Thyroid gland (tissue), 4 donors: ENCODE results near the gene PLD3. TPM values are rescaled to one million over a fixed set of nuclear protein-coding genes. Genes with fewer than 3 reads are reported as not detected.

ENCODE experiments used
- DNase-seq, 2 donors: peaks; one replicate each; pipeline ENCODE4 v3.0.0-alpha.2; 2019
- H3K27ac ChIP-seq, 3 donors: fragments of 200-600 bp; sonication (generic); 1 replicate in 2 of 3; 2 replicates in 1 of 3; pipeline ENCODE4 v1.5.1; 2016 to 2019; ENCODE audit warnings: mild to moderate bottlenecking in 1 of 3, moderate library complexity in 1 of 3
- H3K27me3 ChIP-seq: fragments of 200-600 bp; sonication (generic); one replicate; pipeline ENCODE4 v1.5.1; 2019
- H3K36me3 ChIP-seq, 2 donors: fragments of 200-600 bp; sonication (generic); one replicate each; pipeline ENCODE4 v1.5.1; 2016 to 2019
- H3K4me1 ChIP-seq, 2 donors: fragments of 200-600 bp; sonication (generic); one replicate each; pipeline ENCODE4 v1.5.1; 2017 to 2019
- H3K4me3 ChIP-seq, 3 donors: fragments of 200-600 bp; sonication (generic); replicated peaks in 1 of 3; 1 replicate in 2 of 3; 2 replicates in 1 of 3; pipeline ENCODE4 v1.5.1; 2016; ENCODE audit warnings: mild to moderate bottlenecking in 1 of 3
- H3K9me3 ChIP-seq: fragments of 200-600 bp; sonication (generic); one replicate; pipeline ENCODE4 v1.5.1; 2017
- CTCF ChIP-seq, 6 experiments: fragments of 200-600 bp in 3 of 6; fragments of 450-650 bp in 3 of 6; sonication (generic) in 3 of 6; IDR thresholded peaks; one replicate each; pipeline ENCODE4 v1.5.1; 2016 to 2019; ENCODE audit warnings: antibody characterized with exemption in 6 of 6, mild to moderate bottlenecking in 2 of 6, inconsistent platforms in 1 of 6, moderate library complexity in 1 of 6
- POLR2A ChIP-seq, 2 donors: fragments of 450-650 bp; IDR thresholded peaks; one replicate each; pipeline ENCODE4 v1.6.1; 2017; ENCODE audit warnings: antibody characterized with exemption in 2 of 2, mild to moderate bottlenecking in 2 of 2, moderate library complexity in 1 of 2
- WGBS, 2 donors: methylation state at CpG; one replicate each; pipeline ENCODE4 v1.1.5; 2017; 5-methylcytosine and 5-hydroxymethylcytosine counted together
- intact Hi-C: fragments of 100-400 bp; cut with DNase I; formaldehyde crosslinking; loops from one replicate; pipeline ENCODE4 v1.15.1; 2023
- total RNA-seq, 4 donors: library from RNA; depleted of rRNA; stranded (reverse); fragments of >200 nt; gene quantifications; one replicate each; pipeline ENCODE4 v1.2.3, GENCODE V29; 2016

Gene PLD3
- total RNA-seq, 4 donors from 2014 or later: 151 to 258 (median 244) TPM

GRCh38 chr19:40342644-40343311, 5.7 kb upstream of the PLD3 start:
- Histone ChIP-seq H3K27ac (no peak overlapping the region), H3K27me3 (no peaks in the 10 kb centered on the region), H3K9me3 (no peaks in the 10 kb centered on the region), H3K4me1 (peaks cover 8 to 9% of the 10 kb centered on the region in 2 donors), H3K36me3 (no peaks in the 10 kb centered on the region), H3K4me3 (no peak overlapping the region)
- DNase-seq: no peak
- WGBS, 2 donors: 85% methylated on average over 11 of the region's 11 CpGs
- TF ChIP-seq CTCF (IDR thresholded peaks at IDR 0.05) (no peak), POLR2A (IDR thresholded peaks at IDR 0.05) (no peak)
- intact Hi-C loops: loop anchor here (10.0 kb wide), 1 partner anchor 102 kb away; the partner anchor contains the start of gene SERTAD3

- Histone ChIP-seq H3K9me3 (no peaks in the 10 kb centered on the region), H3K27me3 (no peaks in the 10 kb centered on the region), H3K27ac (no peak overlapping the region), H3K4me1 (peaks cover 9 to 13% of the 10 kb centered on the region in 2 donors), H3K36me3 (no peaks in the 10 kb centered on the region), H3K4me3 (no peak overlapping the region)
- DNase-seq: no peak
- intact Hi-C loops: loop anchor here (10.0 kb wide), 1 partner anchor 100 kb away; the partner anchor contains the start of gene SERTAD3
- 84 to 86% methylated on average over 7 of the region's 7 CpGs for WGBS, 2 donors
- TF ChIP-seq CTCF (IDR thresholded peaks at IDR 0.05) (no peak), POLR2A (IDR thresholded peaks at IDR 0.05) (no peak)
Measured at GRCh38 chr19:40344422-40344821, 4.1 kb upstream of the PLD3 start.

DNA sequence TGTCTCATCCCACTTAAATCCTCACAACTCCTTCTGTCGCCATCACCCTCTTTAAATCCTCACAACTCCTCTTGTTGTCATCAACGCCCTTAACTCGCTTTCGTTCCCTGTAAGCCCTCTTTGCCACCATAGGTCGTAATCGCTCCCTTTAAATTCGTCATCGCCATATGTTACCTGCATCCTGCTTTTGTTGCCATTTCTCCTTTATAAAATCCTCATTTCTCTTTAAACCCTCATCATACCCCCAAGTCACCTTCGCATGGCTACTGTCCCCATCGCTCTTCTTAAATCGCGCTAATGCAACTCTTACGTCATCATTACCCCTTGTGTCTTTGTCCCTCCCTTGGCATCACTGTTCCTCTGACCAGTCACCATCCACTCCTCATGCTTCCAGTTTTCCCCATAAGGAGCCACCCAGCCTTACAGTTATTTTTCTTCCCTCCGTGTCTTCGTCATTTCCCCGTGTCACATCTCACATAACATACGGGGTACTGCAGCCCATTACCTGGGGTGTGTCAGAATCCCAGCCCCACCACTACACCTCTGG, 539 bp downstream of the PLD3 start:
- DNase-seq: no peak
- Histone ChIP-seq H3K9me3 (no peaks in the 10 kb centered on the region), H3K4me3 (peak overlapping the region; percentile 4 to 80 (median 47)), H3K36me3 (no peaks in the 10 kb centered on the region), H3K4me1 (peaks cover 9 to 17% of the 10 kb centered on the region in 2 donors), H3K27me3 (no peaks in the 10 kb centered on the region), H3K27ac (peak overlapping the region; percentile 32 to 70 (median 38))
- WGBS, 2 donors: 23 to 24% methylated on average over 17 of the region's 17 CpGs
- intact Hi-C loops: loop anchor here (10.0 kb wide), 1 partner anchor 96 kb away; the partner anchor contains the start of gene SERTAD3
- TF ChIP-seq POLR2A (IDR thresholded peaks at IDR 0.05) (no peak), CTCF (IDR thresholded peaks at IDR 0.05) (no peak)

- Histone ChIP-seq H3K4me3 (no peak overlapping the region), H3K27ac (no peak overlapping the region), H3K9me3 (no peaks in the 10 kb centered on the region), H3K4me1 (no peaks in the 10 kb centered on the region), H3K36me3 (no peaks in the 10 kb centered on the region), H3K27me3 (no peaks in the 10 kb centered on the region)
- intact Hi-C loops: no loop called here
- DNase-seq: no peak
- WGBS, 2 donors: 86 to 91% methylated on average over 9 of the region's 9 CpGs
- TF ChIP-seq POLR2A (IDR thresholded peaks at IDR 0.05) (no peak), CTCF (IDR thresholded peaks at IDR 0.05) (no peak)
Measured at GRCh38 chr19:40355975-40356680, 7.6 kb downstream of the PLD3 start.
